Amniotic stem cell (primary cell): ENCODE data around the gene FGF12.

Experiments used
- DNase-seq: peaks from one replicate; lab custom pipeline; 2025; lab: John Stamatoyannopoulos, UW

The FGF12 gene

GRCh38 chr3:192409838-192410683 is 317.3 kb downstream of the FGF12 start:
- DNase-seq, result no peak

GRCh38 chr3:192409201-192409837 is 318.0 kb downstream of the FGF12 start:
- no peak for DNase-seq

GRCh38 chr3:192408647-192409200 is 318.6 kb downstream of the FGF12 start:
- no peak for DNase-seq

GRCh38 chr3:192408007-192408646 is 319.2 kb downstream of the FGF12 start:
- no peak for DNase-seq

- no peak for DNase-seq
Measured at GRCh38 chr3:192399767-192400166, 327.6 kb downstream of the FGF12 start.

- no peak for DNase-seq
Measured at GRCh38 chr3:192397012-192397411, 330.3 kb downstream of the FGF12 start.

- no peak for DNase-seq
Measured at GRCh38 chr3:192395506-192395905, 331.8 kb downstream of the FGF12 start.

- DNase-seq, result no peak
Measured at GRCh38 chr3:192392986-192393385, 334.4 kb downstream of the FGF12 start.

GRCh38 chr3:192382861-192383260 is 344.5 kb downstream of the FGF12 start:
- no peak for DNase-seq

GRCh38 chr3:192373586-192373985 is 353.8 kb downstream of the FGF12 start:
- no peak for DNase-seq

- no peak for DNase-seq
Measured at GRCh38 chr3:192373032-192373431, 354.3 kb downstream of the FGF12 start.

GRCh38 chr3:192372616-192373015 is 354.7 kb downstream of the FGF12 start:
- no peak for DNase-seq

- DNase-seq, result no peak
Measured at GRCh38 chr3:192371870-192372400, 355.4 kb downstream of the FGF12 start.

- DNase-seq, result no peak
Measured at GRCh38 chr3:192367616-192368015, 359.7 kb downstream of the FGF12 start.

- no peak for DNase-seq
Measured at GRCh38 chr3:192366916-192367315, 360.4 kb downstream of the FGF12 start.

- no peak for DNase-seq
Measured at GRCh38 chr3:192365571-192365970, 361.8 kb downstream of the FGF12 start.

- DNase-seq, result no peak
Measured at GRCh38 chr3:192364316-192364715, 363.0 kb downstream of the FGF12 start.

GRCh38 chr3:192354687-192355086 is 372.7 kb downstream of the FGF12 start:
- DNase-seq, result no peak

- no peak for DNase-seq
Measured at GRCh38 chr3:192352142-192352541, 375.2 kb downstream of the FGF12 start.

- no peak for DNase-seq
Measured at GRCh38 chr3:192351441-192351840, 375.9 kb downstream of the FGF12 start.

- DNase-seq, result no peak
Measured at GRCh38 chr3:192340031-192340430, 387.3 kb downstream of the FGF12 start.

GRCh38 chr3:192339214-192339613 is 388.1 kb downstream of the FGF12 start:
- DNase-seq, result no peak
